ENCODE results near the gene DHX15.

DHX15 gene

GRCh38 chr4:24582235-24582832 lies 2.0 kb downstream of the DHX15 start:
- DNase-seq (ENCODE audit: low read depth in 3 of 3) = no peak

- no peak for DNase-seq (ENCODE audit: low read depth in 3 of 3)
These were observed 6.0 kb downstream of the DHX15 start for GRCh38 chr4:24578364-24578763.

GRCh38 chr4:24576276-24576675 lies 8.1 kb downstream of the DHX15 start:
- no peak for DNase-seq (ENCODE audit: low read depth in 3 of 3)

DNA sequence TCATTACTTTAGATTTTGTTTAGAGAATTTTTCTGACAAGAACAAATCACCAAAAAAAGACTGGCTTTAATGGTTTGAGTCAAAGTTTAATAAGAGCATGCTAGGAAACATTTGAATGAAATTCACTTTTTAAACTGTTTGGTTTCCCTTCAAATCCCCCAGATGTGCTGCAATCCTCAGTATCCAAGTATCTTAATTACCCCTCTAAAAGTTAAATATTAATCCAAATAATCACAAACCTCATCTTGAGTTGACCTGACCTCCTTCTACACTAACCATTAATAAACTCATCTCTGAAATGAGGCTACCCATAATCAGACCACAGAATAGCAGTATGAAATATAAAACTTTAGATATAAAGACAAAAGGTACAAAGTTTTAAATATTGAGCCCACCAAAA lies 10.1 kb downstream of the DHX15 start:
- DNase-seq (ENCODE audit: low read depth in 3 of 3) = no peak

- no peak for DNase-seq (ENCODE audit: low read depth in 3 of 3)
These were observed 10.8 kb downstream of the DHX15 start for GRCh38 chr4:24573582-24573981.

- DNase-seq (ENCODE audit: low read depth in 3 of 3) = no peak
These were observed 13.6 kb downstream of the DHX15 start for GRCh38 chr4:24570574-24571236.

DNA sequence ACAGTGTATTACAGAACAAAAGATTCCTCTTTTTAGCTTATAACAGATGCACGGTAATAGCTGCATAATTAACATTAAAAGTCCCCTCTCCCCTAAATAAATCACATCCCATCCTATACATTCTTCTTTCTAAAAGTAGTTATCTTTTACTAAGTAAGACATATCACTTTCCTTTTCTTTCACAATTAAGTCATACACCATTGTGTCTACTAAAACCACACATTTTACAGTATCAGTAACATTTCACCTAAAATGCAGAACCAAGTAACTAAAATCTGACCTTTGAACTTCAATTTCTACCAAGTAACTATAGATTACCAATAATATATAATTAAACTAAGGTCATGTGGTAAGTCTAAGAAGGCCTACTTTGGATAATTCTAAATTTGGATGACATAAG lies 14.2 kb downstream of the DHX15 start:
- no peak for DNase-seq (ENCODE audit: low read depth in 3 of 3)

DNA sequence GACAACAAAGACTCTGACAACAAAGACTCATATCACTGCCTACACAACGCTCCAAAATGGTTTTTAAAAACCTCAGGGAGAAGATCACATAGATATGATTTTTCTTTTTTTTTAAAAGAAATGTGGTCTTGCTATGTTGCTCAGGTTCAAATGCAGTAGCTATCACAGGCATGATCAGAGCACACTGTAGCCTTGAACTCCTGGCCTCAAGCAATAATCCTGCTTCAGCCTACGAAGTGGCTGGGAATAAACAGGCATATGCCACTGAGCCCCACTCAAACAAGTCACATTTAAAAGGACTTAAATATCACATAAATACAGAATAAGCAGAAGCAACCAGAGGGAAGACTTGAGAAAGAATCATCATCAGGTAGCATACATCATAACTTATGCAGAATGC lies 14.7 kb downstream of the DHX15 start:
- DNase-seq (ENCODE audit: low read depth in 3 of 3) = no peak

DNA sequence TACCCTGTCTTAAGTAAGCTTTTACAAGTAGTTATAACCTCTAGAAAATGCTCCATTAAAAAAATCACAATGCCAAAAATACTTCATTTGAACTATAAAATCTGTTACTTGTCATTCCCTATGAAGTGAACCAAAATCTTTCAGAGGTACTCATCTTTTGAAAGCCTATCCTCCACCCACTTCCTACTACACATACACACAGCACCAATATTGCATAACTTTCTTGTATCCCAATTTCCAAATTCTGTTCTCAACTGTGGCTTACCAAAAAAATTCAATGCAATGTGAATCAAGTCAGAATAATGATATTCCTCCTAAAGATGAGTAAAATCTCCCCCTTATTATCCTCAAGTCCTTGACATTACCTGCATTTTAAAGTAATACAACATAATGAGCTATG lies 15.9 kb downstream of the DHX15 start:
- no peak for DNase-seq (ENCODE audit: low read depth in 3 of 3)

GRCh38 chr4:24565054-24565453 lies 19.3 kb downstream of the DHX15 start:
- no peak for DNase-seq (ENCODE audit: low read depth in 3 of 3)

DNA sequence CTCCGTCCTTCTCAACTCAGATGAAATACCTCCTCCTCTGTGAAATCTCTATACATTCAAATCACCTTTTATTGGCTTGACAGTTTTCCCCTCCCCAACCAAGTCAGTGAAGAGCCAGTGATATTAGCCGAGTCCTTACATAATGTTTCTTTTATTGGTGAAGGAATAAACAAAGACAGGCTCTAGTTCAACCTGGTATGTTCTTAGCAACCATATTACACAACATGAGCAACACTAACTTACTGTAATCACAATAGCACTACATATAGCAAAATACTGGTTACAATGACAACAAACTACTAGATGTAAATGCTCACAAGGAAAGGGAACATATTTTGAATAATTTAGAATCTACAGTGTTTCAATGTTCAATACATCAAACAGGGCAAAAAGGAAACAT lies 19.9 kb downstream of the DHX15 start:
- DNase-seq (ENCODE audit: low read depth in 3 of 3) = no peak

DNA sequence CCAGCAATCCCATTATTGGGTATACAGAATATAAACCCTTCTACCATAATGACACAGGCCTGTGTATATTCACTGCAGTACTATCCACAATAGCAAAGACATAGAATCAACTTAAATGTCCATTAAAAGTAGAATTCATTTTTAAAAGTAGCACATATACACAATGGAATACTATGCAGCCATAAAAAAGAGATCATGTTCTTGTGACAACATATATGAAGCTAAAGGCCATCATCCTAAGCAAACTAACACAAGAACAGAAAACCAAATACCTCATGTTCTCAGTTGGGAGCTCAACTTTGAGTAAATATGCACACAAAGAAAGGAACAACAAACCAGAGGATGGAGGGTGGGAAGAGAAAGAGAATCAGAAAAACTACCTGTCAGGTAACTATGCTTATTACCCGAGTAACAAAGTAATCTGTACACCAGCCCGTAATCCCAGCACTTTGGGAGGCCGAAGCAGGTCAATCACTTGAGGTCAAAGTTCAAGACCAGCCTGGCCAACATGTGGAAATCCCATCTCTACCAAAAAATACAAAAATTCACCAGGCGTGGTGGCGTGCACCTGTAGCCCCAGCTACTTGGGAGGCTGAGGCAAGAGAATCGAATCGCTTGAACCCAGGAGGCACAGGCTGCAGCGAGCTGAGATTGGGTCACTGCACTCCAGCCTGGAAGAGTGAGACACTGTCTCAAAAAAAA lies 22.8 kb downstream of the DHX15 start:
- DNase-seq (ENCODE audit: low read depth in 3 of 3) = no peak

DNA sequence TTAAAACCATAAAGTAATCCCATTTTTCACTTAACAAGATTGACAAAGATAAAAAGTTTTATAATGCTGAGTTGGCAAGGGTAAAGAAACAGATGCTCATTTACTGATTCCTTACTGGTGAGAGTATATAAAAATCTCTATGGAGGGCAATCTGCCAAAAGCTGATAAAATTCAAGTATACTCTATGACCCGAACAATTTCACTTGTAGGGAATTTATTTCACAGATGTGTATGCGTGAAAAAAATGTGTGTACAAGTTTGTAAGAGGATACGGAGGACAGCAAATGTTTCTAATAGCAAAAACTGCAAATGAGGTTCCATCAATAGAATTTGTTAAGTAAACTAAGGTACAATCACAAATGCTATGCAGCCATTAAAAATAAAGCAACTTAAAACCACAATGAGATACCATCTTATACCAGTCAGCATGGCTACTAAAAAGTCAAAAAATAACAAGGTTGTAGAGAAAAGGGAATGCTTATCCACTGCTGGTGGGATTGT lies 23.4 kb downstream of the DHX15 start:
- DNase-seq (ENCODE audit: low read depth in 3 of 3) = no peak

DNA sequence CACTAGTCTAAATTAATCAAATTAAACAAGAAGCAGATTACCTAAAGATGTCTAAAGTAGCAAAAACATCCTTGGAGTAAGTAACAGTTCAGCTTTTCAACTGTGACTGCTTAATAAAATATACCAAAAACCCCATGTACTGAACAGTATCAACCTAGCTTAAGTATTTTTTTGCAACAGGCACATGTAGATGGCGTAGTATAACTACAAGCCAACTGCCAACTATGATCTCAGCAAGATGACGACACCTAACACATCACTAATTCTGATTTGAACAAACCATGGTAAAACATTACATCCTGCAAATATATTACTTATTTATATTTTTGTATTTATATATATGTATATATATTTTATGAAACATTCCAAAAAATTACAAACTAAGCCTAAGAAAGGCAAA lies 24.5 kb downstream of the DHX15 start:
- no peak for DNase-seq (ENCODE audit: low read depth in 3 of 3)

DNA sequence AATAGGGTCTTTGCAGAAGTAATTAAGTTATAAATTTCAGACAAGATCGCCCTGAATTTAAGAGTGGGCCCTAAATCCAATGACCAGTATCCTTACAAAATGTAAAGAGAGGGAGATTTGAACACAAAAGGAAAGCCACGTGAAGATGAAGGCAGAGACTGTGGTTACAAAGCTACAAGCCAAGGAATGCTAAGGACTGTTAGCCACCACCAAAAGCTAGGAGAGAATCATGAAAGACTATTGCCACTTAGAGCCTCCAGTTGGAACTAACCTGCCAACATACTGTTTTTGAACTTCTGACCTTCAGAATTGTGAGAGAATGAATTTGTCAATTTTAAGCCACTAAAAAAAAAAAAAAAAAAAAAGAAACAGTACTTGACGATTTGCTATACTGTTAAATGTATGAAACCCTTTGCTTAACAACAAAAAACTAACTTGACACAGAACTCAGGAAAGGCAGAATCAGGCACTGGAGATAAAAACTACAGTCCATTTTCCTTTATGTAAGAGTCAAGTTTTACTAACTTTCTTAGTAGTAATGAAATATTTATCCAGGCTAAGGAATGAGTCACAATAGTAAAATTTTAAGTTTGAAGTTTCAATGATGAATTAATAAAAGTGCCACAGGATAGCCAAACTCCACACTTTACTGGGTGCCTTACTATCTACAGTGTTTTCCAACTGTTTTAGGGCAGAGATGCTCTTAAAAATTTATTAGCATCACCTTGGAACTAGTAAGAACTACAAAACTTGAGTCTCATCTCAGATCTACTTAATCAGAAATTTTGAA lies 25.1 kb downstream of the DHX15 start:
- DNase-seq (ENCODE audit: low read depth in 3 of 3) = no peak

DNA sequence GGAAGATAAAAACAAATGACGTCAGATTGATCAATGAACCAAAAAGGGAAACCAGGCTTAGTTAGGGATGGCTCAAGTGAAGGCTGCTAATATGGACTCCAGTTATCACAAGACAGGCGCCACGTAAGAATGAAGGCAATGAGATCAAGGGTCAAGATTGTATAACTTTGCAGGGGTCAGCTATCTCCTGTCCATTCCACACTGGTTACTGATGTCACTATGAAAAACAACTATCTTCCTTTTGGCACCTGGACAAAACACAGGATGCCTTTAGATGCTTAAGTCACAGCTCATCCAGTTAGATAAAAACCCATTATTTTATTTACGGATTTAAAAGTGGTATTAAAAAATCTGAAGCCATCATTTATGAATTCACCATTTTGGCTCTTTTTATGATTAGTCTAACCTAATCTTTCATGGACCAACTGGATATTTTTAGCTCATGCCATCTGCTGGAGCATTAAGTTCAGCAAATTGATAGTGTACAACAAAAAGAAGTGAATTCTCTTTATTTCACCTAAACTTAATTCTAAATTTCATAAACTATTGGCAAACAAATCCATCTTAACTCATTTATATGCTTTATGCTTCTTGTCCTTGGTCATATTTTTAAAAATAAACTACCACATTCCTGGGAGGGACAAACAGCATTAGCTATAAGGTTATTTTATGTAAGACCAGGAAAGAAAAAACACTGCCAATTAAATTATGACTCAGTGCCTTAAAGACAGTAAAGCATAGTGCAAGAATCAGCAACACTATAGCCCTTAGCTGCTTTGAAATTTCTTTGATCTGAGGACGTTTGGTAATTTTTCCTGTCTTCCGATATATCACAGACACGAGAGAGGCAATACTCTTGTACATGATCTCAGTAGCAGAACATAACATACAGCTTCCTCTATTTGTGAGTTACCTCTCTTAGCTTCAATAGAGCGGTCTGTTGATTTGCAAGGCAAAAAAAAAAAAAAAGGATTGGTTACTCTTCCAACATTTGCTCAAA lies 27.0 kb downstream of the DHX15 start:
- no peak for DNase-seq (ENCODE audit: low read depth in 3 of 3)

GRCh38 chr4:24551492-24552289 lies 32.7 kb downstream of the DHX15 start:
- DNase-seq (ENCODE audit: low read depth in 3 of 3) = no peak

GRCh38 chr4:24550441-24551175 lies 33.7 kb downstream of the DHX15 start:
- no peak for DNase-seq (ENCODE audit: low read depth in 3 of 3)

DNA sequence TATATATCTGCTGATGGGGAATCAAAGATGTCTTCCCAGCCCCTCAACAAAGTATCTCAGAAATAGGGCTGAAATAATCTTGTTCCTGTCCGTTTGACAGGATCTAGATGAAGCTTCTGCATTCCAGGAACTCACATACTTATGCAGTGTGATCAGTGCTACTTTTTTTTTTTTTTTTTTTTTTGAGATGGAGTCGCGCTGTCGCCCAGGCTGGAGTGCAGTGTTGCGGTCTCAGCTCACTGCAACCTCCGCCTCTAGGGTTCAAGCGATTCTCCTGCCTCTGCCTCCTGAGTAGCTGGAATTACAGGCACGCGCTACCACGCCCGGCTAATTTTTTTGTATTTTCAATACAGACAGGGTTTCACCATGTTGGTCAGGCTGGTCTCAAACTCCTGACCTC lies 36.4 kb downstream of the DHX15 start:
- no peak for DNase-seq (ENCODE audit: low read depth in 3 of 3)

Measured in stimulated activated CD4-positive, alpha-beta T cell treated with anti-CD3 and anti-CD28 coated beads, TNF-alpha, amount 100 ng/mL, for 48 hours (primary cell).